HG02852 (cell line): ENCODE measurements around the gene ULK4.
"Not testable (repeated sequence)": the region's sequence is repeated elsewhere in the genome, so short reads cannot be mapped to it uniquely, and the experiment has no call there.

ENCODE experiments used
- ATAC-seq: cut with Tn5 transposase; IDR thresholded peaks from one replicate; pipeline ENCODE4 v1.9.1; 2021; ENCODE audit warnings: mild to moderate bottlenecking, moderate library complexity; ENCODE audit not compliant: unreplicated experiment

The ULK4 gene

DNA sequence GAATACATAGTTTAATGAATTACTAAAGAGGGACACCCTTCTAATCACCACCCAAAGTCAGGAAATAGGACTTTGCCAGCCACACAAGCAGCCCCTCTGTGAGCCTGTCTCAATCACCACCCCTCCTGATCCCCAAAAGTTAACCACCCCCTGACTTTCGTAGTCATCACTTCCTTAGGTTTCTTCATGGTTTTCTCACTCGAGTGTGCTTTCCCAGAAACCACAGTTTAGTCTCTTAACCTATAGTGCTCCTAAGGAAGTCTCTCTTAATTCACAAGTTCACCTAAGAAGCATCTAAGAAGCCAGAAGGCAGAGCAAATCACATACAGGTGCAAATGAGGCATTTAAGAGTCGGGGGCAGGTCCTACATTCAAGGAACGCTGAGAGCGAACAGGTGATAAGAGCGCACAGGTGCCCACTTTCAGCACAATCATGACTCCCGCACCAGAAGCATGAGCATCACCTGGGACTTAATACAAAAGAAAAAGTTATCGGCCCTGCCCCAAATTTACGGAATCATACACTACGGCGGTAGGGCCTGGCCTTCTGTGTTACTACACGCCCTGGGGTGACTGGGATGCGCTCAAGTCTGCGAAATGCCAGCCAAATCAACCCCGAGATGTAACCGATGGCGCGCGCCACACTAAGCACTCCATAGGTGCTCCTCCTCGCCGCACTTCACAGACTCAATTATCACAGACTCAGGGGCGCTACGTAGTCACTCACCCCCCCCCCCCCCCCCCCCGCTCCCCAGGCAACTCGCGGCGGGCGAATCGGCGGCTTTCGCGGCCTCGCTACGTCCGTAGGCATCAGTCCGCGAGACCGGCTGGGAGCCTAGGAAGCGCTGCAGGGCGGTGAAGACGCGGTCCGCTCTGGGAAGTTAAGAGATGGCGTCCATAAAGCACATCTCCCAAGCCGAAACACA lies 815 bp downstream of the ULK4 start:
- peak; percentile 13 for ATAC-seq

DNA sequence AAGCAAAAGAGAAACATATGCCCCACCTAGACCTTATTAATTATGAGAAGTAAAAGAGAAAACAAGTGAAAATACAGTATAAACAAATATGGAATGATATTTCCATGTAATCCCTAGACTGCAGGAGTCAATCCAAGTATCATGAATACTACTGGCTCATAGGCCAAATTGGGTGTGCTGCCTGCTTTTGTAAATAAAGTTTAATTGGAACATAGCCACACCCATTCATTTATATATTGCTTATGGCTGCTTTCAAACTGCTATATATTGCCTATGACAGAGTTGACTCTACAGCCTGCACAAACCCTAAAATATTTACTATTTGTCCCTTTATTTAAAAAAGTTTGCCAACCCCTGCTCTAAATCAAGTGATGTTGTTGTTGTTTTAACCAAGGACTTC lies 5.3 kb downstream of the ULK4 start:
- ATAC-seq: no peak

DNA sequence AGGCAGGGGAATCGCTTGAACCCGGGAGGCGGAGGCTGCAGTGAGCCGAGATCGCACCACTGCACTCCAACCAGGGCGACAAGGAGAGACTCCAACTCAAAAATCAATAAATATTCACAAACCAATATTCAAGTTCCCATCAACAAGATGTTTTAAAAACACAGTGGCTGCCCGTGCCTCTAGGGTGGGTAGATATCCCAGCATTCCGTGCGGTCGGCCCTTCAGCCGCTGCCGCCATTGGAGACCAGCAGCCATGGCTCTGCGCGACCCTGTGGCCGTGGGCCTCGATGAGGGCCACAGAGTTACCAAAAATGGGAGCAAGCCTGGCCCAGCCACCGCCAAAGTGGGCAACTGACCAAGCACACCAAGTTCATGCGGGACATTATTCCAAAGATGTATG lies 6.7 kb downstream of the ULK4 start:
- ATAC-seq: no peak

DNA sequence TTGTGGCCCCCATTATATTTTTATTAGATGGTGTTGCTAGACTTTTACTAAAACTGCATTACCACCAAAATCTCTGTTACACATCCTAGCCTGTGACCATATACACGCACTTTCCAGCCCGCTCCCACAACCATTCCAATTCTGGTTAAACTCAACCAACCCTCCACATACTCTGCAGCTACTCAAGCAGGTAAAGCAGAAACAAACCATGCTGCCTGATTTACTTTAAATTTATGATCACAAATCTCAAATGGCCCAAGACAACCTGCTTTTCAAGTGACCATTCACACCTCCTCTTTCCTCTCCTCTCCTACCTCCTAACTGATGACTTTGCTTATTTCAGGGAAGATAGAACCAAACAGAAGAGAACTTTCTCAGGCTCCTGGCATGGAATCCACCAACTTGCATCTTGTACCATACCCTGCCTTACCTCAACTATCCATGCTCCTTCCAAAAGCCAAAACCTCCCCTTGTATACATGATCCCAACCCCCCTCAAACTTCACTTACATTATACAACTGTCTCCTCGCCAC lies 18.5 kb downstream of the ULK4 start:
- ATAC-seq: no peak

DNA sequence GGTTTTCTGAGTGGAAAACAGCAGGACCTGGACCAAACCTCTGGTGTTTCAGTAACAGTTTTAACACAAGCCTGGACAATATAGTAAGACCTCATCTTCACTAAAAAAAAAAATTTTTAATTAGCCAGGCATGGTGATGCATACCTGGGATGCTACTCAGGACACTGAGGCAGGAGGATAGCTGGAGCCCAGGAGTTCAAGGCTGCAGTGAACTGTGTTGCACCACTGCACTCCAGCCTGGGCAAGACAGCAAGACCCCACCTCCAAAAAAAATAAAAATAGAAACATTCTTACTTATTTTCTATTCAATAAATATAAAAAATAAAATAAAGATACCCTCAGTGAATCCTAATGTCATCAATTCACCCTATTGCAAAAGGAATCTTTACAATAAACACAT lies 21.5 kb downstream of the ULK4 start:
- no peak for ATAC-seq

DNA sequence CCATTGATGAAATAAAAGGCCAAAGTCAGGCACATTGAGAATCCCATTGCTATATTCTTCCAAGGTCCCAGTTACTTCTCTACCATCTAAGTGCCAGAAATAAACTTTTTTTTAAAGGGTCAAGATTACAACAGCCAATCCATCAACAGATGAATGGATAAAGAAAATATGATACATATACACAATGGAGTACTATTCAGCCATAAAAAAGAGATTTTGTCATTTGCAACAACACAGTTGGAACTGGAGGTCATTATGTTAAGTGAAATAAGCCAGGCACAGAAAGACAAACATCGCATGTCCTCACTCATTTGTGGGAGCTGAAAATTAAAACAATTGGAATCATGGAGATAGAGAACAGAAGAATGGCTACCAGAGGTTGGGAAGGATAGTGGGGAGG lies 25.5 kb downstream of the ULK4 start:
- no peak for ATAC-seq

DNA sequence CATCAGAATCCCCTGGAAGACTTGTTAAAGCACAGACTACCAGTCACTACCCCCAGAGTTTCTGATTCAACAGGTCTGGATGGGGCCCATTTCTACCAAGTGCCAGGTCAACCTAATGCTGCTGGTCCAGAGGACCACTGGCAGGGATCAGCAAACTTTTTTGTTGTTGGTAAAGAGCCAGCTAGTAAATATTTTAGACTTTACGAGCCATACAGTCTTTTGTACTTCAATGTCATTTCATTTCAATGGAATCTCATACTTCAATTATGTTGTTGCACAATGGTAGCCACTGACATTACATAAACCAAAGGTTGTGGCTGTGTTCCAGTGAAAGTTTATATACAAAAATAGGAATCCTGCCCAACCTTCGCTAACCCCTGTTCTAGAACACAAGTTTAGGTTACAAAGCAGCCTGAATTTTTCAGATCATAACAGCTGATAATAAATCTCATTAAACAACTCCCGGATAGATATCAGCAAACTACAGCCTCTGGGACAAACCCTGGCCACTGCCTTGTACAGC lies 28.7 kb downstream of the ULK4 start:
- no peak for ATAC-seq

DNA sequence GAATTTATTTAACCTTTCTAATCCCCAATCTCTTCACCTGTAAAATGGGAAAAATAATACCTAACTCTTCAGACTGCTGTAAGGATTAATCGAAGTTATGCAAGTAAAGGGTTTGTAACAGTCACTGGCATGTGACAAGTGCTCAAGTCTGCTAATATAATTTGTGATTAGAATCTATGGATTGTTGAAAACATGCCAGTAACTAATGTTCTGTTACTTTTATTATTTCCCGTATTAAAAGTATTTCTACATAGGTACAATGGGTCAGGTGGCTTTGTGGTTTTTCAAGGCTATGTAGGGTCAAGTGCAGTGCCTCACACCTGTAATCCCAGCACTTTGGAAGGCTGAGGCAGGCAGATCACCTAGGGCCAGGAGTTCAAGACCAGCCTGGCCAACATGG lies 29.4 kb downstream of the ULK4 start:
- ATAC-seq: no peak

DNA sequence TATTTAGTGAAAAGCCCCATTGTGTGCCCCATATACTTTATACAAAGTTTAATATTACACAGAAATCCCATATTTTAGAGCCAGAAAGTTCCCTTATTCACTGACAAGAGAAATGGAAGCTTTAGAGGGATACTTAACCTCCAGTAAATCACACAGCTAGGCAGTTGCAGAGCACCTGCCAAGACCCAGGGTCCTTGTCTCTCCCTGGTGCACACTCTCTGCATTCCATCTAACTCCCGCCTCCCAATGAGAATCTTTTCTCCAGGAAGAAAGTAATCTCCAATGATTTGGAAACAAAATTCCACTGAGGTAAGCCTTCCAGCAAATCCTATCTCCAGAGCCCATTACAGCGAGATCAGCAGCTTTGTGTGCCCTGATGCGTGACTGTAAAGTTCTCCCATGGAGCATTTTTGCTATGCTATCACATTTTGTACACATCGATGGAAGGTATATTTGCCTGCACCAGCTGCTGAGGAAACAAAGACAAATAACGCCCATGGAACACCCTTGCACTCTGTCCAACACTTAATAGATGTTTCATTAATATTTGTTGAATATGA lies 41.4 kb downstream of the ULK4 start:
- no peak for ATAC-seq

DNA sequence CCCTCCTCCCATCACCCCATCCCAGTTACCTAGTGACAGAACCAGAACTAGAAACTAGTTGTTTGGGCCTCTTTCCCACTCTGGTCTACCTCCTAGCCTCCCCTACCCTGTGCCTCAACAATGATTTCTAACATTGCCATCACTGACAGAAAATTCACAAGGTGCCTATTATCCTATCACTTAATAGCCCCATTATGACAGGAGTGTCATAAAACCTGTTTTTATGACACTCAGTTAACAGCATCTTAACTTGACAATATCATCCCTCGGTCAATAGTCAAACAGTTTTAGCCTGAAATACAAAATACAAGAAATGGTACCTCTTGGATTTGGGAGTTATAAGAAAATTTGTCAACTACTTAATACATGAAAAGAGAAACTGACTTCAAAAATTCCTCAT lies 46.5 kb downstream of the ULK4 start:
- ATAC-seq: no peak

DNA sequence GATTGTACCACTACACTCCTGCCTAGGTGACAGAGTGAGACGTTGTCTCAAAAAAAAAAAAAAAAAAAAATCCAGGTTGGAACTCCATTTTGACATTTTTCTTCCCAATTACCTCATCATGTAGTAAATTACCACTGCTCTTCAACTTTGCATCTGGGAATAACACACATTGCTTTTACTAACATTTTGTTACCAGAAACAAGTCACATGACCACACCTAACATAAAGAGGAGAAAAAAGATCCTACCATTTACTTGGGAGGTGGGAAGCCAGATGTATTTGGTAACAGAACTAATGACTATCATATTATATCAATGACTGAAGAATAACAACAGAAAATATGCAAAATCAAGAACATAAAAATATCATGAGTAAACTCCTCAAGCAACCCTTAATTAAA lies 49.6 kb downstream of the ULK4 start:
- ATAC-seq: no peak

DNA sequence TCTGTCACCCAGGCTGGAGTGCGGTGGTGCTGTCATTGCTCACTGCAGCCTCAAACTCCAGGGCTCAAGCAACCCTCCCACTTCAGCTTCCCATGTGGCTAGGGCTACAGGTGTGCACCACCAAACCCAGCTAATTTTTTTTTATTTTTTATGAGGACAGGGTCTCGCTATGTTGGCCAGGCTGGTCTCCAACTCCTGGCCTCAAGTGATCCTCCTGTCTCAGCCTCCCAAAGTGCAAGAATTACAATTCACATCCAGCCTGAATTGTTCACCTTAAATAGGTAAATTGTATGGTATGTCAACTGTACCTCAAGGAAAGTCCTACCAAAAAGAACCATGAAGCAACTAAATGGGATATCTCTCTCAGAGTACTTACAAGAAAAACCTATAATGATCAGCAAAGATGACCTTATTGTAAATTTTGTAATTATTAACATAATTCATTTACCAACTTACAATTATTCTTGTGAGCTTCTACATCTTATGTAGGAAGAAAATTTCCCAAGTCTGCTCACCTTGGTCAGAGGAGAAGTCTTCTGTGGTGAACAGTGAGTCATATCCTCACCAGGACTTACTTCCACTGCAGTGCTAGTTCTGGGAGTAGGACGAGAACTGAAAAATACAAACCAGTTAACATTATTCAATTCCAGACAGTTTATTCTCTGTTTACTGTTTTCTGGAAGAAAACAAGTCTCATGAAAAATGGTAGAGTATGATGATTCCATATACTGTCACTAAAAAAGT lies 54.4 kb downstream of the ULK4 start:
- ATAC-seq: no peak

DNA sequence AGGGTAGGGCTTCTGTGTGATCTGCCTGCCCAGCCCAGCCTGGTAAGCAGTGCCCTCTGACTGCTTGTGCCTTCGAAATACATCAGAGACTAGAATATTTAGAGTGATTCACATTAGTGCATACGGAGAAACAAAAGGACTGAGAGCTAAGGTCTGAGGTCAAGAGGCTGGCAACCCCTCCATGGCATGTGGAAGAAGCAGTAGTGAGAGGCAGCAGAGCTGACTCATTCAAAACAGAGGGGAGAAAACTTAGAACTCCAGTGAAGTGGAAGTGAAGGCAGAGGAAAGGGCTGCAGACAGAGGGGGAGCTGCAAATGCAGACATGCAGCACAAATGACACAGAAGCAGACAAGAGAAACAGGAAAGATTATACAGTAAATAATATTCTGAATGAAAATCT lies 61.6 kb downstream of the ULK4 start:
- no peak for ATAC-seq

DNA sequence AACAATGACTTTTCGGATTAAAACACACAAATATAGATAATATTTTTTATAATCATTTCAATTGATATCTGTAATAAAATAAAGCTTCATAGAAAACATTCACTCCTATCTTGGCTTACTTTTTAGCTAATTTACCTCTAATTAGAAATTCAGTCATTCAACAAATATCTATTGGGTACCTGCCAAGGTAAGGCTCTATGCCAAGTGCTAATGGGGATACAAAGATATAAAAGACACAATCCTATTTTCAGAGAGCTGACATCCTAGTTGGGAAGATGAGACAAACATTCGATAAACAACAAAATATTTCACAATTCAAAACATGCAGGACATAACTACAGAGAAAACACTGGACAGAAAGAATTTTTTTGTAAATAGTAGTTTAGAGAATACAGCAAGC lies 63.3 kb downstream of the ULK4 start:
- no peak for ATAC-seq

DNA sequence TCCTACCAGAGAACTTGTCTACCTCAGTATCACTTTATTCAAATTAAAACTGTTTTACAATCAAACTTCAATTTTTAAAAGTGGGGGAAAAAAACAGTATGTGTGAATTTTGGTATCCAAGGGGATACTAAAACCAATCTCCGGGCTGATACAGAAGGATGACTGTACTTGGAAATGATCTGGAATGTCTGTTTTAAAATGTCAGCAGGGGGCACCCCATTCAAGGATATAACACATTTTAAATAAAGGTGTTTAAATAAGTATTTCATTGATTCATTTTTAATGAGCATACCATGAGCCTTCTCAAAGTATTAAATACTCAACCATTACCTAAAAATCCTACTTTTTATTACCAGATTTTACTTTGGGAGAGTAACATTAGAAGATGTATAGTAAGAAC lies 67.9 kb downstream of the ULK4 start:
- ATAC-seq: no peak

DNA sequence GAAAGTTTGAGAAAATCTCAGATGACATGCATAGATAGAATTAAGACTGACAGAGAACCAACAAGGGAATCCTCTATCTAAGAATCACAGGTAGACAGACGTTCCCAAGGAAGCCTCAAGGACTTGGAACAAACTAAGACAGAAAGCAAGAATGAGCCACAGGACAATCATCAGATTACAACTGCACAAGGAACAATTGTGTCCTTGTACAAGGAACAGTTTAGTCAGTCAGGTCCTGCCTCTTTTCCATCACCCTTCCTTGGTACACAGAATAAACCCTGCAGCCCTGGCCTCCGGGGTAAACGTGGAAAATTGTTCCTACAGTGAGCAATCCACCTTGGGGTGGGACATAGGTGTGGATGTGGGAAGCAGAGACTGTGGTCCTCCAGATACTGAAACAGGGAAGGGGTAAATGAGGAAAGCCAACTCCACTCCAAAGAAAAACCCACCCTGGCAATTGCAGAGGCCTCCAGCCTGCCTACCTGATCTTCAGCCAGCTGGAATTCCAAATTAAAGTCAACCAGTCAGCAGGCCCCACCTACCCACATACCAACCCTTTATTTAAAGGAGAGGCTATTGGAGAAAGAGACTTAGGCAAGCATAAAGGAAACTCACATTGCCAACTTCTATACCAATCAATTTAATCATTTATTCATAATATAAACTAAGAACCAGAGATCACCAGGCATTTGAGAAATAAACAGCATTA lies 73.4 kb downstream of the ULK4 start:
- no peak for ATAC-seq

DNA sequence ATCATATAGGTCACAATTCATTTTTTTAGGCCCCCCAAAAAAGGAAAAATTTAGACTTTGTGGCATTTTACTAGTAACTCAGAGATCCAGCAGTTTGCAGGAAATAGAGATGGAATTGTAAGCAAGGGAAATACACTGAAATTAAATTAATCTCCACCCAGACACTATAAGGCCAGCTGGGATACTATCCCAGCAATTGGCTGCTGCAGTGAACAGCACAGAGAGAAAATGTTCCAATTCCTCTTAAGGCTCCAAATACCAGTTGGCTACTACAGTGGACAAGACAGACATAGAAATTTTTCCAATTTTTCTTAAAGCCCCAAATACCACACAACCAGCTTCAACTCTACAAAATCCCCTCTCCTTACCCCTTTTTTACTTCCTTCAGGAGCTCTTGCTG lies 78.9 kb downstream of the ULK4 start:
- ATAC-seq: no peak

DNA sequence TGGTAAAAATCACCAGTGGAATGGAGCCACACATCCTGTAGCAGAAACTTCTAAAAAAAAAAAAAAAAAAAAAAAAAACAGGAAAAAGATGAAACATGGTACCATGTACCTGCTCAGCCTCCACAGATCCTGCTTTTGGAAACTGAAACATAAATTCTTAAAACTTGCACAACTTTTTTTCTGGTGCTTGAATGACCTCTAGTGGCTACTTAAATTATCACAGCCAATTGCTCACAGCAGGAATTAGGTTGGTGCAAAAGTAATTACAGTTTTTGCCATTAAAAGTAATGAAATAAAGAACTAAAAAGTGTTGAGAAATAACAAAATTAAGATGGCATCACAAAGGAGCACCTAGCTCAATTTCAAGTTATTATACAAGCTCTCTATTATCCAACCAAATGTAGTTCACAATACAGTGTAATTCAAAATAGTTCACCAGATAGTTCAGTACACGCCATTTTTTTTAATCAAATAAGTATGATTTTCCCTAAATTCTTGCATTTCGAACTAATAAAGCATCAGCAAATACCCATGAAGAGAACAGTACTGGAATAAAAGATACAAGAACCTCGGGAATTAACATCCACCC lies 80.6 kb downstream of the ULK4 start:
- no peak for ATAC-seq

DNA sequence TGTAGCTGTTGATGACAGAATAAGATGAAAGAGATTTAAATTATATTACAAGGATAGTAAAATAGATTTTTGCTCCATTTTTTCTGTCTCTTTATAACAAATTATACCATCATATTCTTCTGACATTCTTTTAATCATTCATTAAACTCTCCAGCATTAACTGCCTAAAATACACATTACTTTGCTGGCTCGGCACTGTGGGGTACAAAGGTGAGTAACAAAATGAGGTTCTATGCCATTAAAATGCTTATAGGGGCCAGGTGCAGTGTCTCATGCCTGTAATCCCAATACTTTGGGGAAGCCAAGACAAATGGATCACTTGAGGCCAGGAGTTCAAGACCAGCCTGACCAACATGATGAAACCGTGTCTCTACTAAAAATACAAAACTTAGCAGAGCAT lies 81.5 kb downstream of the ULK4 start:
- ATAC-seq: no peak

DNA sequence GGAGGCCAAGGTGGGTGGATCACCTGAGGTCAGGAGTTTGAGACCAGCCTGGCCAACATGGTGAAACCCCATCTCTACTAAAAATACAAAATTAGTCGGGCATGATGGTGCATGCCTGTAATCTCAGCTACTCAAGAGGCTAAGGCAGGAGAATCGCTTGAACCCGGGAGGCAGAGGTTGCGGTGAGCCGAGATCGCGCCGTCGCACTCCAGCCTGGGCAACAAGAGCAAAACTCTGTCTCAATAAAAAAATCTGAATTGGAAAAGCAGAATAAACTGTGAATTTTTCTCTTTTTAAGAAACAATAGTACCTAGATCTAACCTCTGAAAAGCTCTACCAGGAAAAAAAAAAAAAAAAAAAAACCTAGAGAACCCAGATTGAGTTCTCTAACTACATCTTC lies 84.2 kb downstream of the ULK4 start:
- ATAC-seq: not testable (repeated sequence)
